Activated T-cell treated with anti-CD3 and anti-CD28 coated beads, Interleukin-2, amount 50 U/mL, for 24 hours (primary cell): ENCODE measurements around the gene IPP.
"Not testable (repeated sequence)": the region's sequence is repeated elsewhere in the genome, so short reads cannot be mapped to it uniquely, and the experiment has no call there.

Experiments
- DNase-seq: peaks from one replicate; pipeline ENCODE4 v3.0.0-alpha.2; 2020
- H3K27ac Mint-ChIP-seq: 2 replicates; pipeline ENCODE4 v1.8.0; 2020; ENCODE audit warnings: mild to moderate bottlenecking, mixed read lengths
- H3K27me3 Mint-ChIP-seq: 2 replicates; pipeline ENCODE4 v1.8.0; 2020; ENCODE audit warnings: mixed read lengths
- H3K36me3 Mint-ChIP-seq: 2 replicates; pipeline ENCODE4 v1.8.0; 2020; ENCODE audit warnings: low read depth, mixed read lengths
- H3K4me1 Mint-ChIP-seq: 2 replicates; pipeline ENCODE4 v1.8.0; 2020; ENCODE audit warnings: low read depth, mixed read lengths
- H3K4me3 Mint-ChIP-seq: 2 replicates; pipeline ENCODE4 v1.8.0; 2020; ENCODE audit warnings: mild to moderate bottlenecking, moderate library complexity, mixed read lengths
- H3K9me3 Mint-ChIP-seq: 2 replicates; pipeline ENCODE4 v1.8.0; 2020; ENCODE audit warnings: mixed read lengths

IPP gene

GRCh38 chr1:45755697-45756096 lies 5.2 kb upstream of the IPP start:
- no peak for DNase-seq
- Mint-ChIP-seq H3K27ac (no peak overlapping the region), H3K9me3 (peaks cover 9% of the 10 kb centered on the region), H3K36me3 (no peaks in the 10 kb centered on the region), H3K4me3 (no peak overlapping the region), H3K4me1 (peaks cover 11% of the 10 kb centered on the region), H3K27me3 (no peaks in the 10 kb centered on the region)

- DNase-seq, result no peak
Observed at GRCh38 chr1:45753248-45754037, 3.0 kb upstream of the IPP start.

GRCh38 chr1:45752441-45753052 lies 2.1 kb upstream of the IPP start:
- Mint-ChIP-seq H3K9me3 (peaks cover 9% of the 10 kb centered on the region), H3K4me1 (peaks cover 26% of the 10 kb centered on the region), H3K36me3 (peaks cover 6% of the 10 kb centered on the region), H3K27ac (peak overlapping the region; percentile 40), H3K27me3 (no peaks in the 10 kb centered on the region), H3K4me3 (no peak overlapping the region)
- DNase-seq, result no peak

More at GRCh38 chr1:45753248-45754037, 3.0 kb upstream of the IPP start:
- Mint-ChIP-seq H3K4me1 (peaks cover 23% of the 10 kb centered on the region), H3K36me3 (peaks cover 6% of the 10 kb centered on the region), H3K9me3 (peaks cover 9% of the 10 kb centered on the region), H3K27ac (no peak overlapping the region), H3K27me3 (no peaks in the 10 kb centered on the region), H3K4me3 (no peak overlapping the region)

- Mint-ChIP-seq H3K4me1 (peaks cover 29% of the 10 kb centered on the region), H3K9me3 (peaks cover 9% of the 10 kb centered on the region), H3K27me3 (no peaks in the 10 kb centered on the region), H3K27ac (peak overlapping the region; percentile 71), H3K4me3 (peak overlapping the region; percentile 56), H3K36me3 (peaks cover 6% of the 10 kb centered on the region)
- no peak for DNase-seq
Observed at GRCh38 chr1:45752014-45752413, 1.6 kb upstream of the IPP start.

- H3K36me3 Mint-ChIP-seq, H3K27me3 Mint-ChIP-seq, H3K9me3 Mint-ChIP-seq: not testable (repeated sequence)
- DNase-seq, result peak; percentile 32
- Mint-ChIP-seq H3K4me1 (peaks cover 33% of the 10 kb centered on the region), H3K4me3 (peak overlapping the region; percentile 99), H3K27ac (peak overlapping the region; percentile 99)
Observed at GRCh38 chr1:45751039-45751838, 786 bp upstream of the IPP start.

- Mint-ChIP-seq H3K4me3 (no peak overlapping the region), H3K4me1 (peaks cover 39% of the 10 kb centered on the region), H3K9me3 (no peaks in the 10 kb centered on the region), H3K27ac (peak overlapping the region; percentile 27), H3K36me3 (peaks cover 34% of the 10 kb centered on the region), H3K27me3 (no peaks in the 10 kb centered on the region)
- DNase-seq, result no peak
Observed at GRCh38 chr1:45746922-45747321, 3.5 kb downstream of the IPP start.

- not testable (repeated sequence) for H3K9me3 Mint-ChIP-seq, H3K4me3 Mint-ChIP-seq, H3K27me3 Mint-ChIP-seq, DNase-seq, H3K27ac Mint-ChIP-seq
- Mint-ChIP-seq H3K36me3 (peaks cover 41% of the 10 kb centered on the region), H3K4me1 (peaks cover 12% of the 10 kb centered on the region)
Observed at GRCh38 chr1:45739641-45740156, 10.8 kb downstream of the IPP start.

GRCh38 chr1:45739137-45739536 lies 11.3 kb downstream of the IPP start:
- Mint-ChIP-seq H3K27ac (no peak overlapping the region), H3K36me3 (peaks cover 37% of the 10 kb centered on the region), H3K9me3 (no peaks in the 10 kb centered on the region), H3K4me1 (peaks cover 12% of the 10 kb centered on the region), H3K4me3 (no peak overlapping the region), H3K27me3 (no peaks in the 10 kb centered on the region)
- no peak for DNase-seq

GRCh38 chr1:45730780-45731319 lies 19.6 kb downstream of the IPP start:
- Mint-ChIP-seq H3K9me3 (no peaks in the 10 kb centered on the region), H3K36me3 (peaks cover 12% of the 10 kb centered on the region), H3K4me1 (peaks cover 7% of the 10 kb centered on the region), H3K27me3 (no peaks in the 10 kb centered on the region), H3K4me3 (no peak overlapping the region), H3K27ac (no peak overlapping the region)
- no peak for DNase-seq

GRCh38 chr1:45730075-45730779 lies 20.2 kb downstream of the IPP start:
- Mint-ChIP-seq H3K27me3 (no peaks in the 10 kb centered on the region), H3K4me1 (peaks cover 7% of the 10 kb centered on the region), H3K4me3 (no peak overlapping the region), H3K36me3 (peaks cover 12% of the 10 kb centered on the region), H3K9me3 (no peaks in the 10 kb centered on the region), H3K27ac (no peak overlapping the region)
- DNase-seq, result no peak

- not testable (repeated sequence) for H3K4me1 Mint-ChIP-seq, H3K27ac Mint-ChIP-seq, DNase-seq, H3K27me3 Mint-ChIP-seq, H3K4me3 Mint-ChIP-seq, H3K9me3 Mint-ChIP-seq
- H3K36me3 Mint-ChIP-seq, result peaks cover 13% of the 10 kb centered on the region
Observed at GRCh38 chr1:45726007-45726406, 24.4 kb downstream of the IPP start.

GRCh38 chr1:45723248-45723930 lies 27.1 kb downstream of the IPP start:
- Mint-ChIP-seq H3K9me3 (no peaks in the 10 kb centered on the region), H3K36me3 (peaks cover 10% of the 10 kb centered on the region), H3K27me3 (no peaks in the 10 kb centered on the region), H3K27ac (no peak overlapping the region), H3K4me1 (no peaks in the 10 kb centered on the region), H3K4me3 (no peak overlapping the region)
- no peak for DNase-seq

GRCh38 chr1:45722809-45723208 lies 27.6 kb downstream of the IPP start:
- Mint-ChIP-seq H3K36me3 (peaks cover 12% of the 10 kb centered on the region), H3K27ac (no peak overlapping the region), H3K9me3 (no peaks in the 10 kb centered on the region), H3K27me3 (no peaks in the 10 kb centered on the region), H3K4me3 (no peak overlapping the region), H3K4me1 (no peaks in the 10 kb centered on the region)
- no peak for DNase-seq
